LNCAP (cell line): ENCODE measurements around the gene AFAP1L2.

Experiments
- CTCF ChIP-seq: fragments of 450-650 bp; IDR thresholded peaks from 2 replicates; pipeline ENCODE4 v1.5.1; 2017; ENCODE audit warnings: mild to moderate bottlenecking

AFAP1L2 gene

GRCh38 chr10:114356751-114357514 lies 47.4 kb downstream of the AFAP1L2 start:
- TF ChIP-seq CTCF = no peak

- no peak for TF ChIP-seq CTCF
These were observed 48.2 kb downstream of the AFAP1L2 start for GRCh38 chr10:114356126-114356525.

- TF ChIP-seq CTCF = no peak
These were observed 50.9 kb downstream of the AFAP1L2 start for GRCh38 chr10:114353383-114353782.

- no peak for TF ChIP-seq CTCF
These were observed 51.5 kb downstream of the AFAP1L2 start for GRCh38 chr10:114352653-114353298.

GRCh38 chr10:114350751-114351150 lies 53.6 kb downstream of the AFAP1L2 start:
- TF ChIP-seq CTCF = no peak

GRCh38 chr10:114349522-114350215 lies 54.6 kb downstream of the AFAP1L2 start:
- TF ChIP-seq CTCF = no peak

GRCh38 chr10:114347791-114348190 lies 56.5 kb downstream of the AFAP1L2 start:
- no peak for TF ChIP-seq CTCF
